Loucy (cell line): ENCODE measurements around the gene LYRM4.

Experiments
- EZH2phosphoT487 ChIP-seq: fragments of 200-600 bp; IDR thresholded peaks from 2 replicates; pipeline ENCODE4 v1.6.1; 2018; ENCODE audit warnings: antibody characterized with exemption, mild to moderate bottlenecking, moderate library complexity, borderline replicate concordance
- TF ChIP-seq, protein P1 (sequence below): fragments of 200-600 bp; sonication (generic); conservative IDR thresholded peaks from 2 replicates; pipeline ENCODE4 v1.5.1; 2014; ENCODE audit warnings: mild to moderate bottlenecking, antibody characterized with exemption, low read length

GRCh38 chr6:5100806-5101205 is 159.9 kb downstream of the LYRM4 start:
- TF ChIP-seq, protein P1, sequence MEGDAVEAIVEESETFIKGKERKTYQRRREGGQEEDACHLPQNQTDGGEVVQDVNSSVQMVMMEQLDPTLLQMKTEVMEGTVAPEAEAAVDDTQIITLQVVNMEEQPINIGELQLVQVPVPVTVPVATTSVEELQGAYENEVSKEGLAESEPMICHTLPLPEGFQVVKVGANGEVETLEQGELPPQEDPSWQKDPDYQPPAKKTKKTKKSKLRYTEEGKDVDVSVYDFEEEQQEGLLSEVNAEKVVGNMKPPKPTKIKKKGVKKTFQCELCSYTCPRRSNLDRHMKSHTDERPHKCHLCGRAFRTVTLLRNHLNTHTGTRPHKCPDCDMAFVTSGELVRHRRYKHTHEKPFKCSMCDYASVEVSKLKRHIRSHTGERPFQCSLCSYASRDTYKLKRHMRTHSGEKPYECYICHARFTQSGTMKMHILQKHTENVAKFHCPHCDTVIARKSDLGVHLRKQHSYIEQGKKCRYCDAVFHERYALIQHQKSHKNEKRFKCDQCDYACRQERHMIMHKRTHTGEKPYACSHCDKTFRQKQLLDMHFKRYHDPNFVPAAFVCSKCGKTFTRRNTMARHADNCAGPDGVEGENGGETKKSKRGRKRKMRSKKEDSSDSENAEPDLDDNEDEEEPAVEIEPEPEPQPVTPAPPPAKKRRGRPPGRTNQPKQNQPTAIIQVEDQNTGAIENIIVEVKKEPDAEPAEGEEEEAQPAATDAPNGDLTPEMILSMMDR = no peak
- TF ChIP-seq EZH2phosphoT487 = no peak
